ENCODE data around the gene DNAH17. TPM values are rescaled to one million over a fixed set of nuclear protein-coding genes. Genes with fewer than 3 reads are reported as not detected.

The DNAH17 gene
- total RNA-seq, 1 donor from 2014 or later = 0.25 TPM

- DNase-seq (ENCODE audit: low read depth) = no peak
- H3K4me3 ChIP-seq (ENCODE audit: low read depth, low read length) = no peak overlapping the region
- H3K27me3 ChIP-seq (ENCODE audit: control insufficient read depth, insufficient read depth, low read length) = peaks cover 17% of the 10 kb centered on the region
- no peaks in the 10 kb centered on the region for H3K36me3 ChIP-seq (ENCODE audit: control insufficient read depth, insufficient read depth, low read length)
- TF ChIP-seq, protein P1, sequence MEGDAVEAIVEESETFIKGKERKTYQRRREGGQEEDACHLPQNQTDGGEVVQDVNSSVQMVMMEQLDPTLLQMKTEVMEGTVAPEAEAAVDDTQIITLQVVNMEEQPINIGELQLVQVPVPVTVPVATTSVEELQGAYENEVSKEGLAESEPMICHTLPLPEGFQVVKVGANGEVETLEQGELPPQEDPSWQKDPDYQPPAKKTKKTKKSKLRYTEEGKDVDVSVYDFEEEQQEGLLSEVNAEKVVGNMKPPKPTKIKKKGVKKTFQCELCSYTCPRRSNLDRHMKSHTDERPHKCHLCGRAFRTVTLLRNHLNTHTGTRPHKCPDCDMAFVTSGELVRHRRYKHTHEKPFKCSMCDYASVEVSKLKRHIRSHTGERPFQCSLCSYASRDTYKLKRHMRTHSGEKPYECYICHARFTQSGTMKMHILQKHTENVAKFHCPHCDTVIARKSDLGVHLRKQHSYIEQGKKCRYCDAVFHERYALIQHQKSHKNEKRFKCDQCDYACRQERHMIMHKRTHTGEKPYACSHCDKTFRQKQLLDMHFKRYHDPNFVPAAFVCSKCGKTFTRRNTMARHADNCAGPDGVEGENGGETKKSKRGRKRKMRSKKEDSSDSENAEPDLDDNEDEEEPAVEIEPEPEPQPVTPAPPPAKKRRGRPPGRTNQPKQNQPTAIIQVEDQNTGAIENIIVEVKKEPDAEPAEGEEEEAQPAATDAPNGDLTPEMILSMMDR (IDR thresholded peaks at IDR 0.05; ENCODE audit: insufficient read depth, low read length, poor library complexity, severe bottlenecking) = no peak
Observed at GRCh38 chr17:78473951-78474613, 103.1 kb downstream of the DNAH17 start.

GRCh38 chr17:78472035-78472905, 104.9 kb downstream of the DNAH17 start:
- DNase-seq (ENCODE audit: low read depth) = no peak
- TF ChIP-seq, protein P1 (IDR thresholded peaks at IDR 0.05; ENCODE audit: insufficient read depth, low read length, poor library complexity, severe bottlenecking) = no peak
- Histone ChIP-seq H3K36me3 (ENCODE audit: control insufficient read depth, insufficient read depth, low read length) (no peaks in the 10 kb centered on the region), H3K4me3 (ENCODE audit: low read depth, low read length) (no peak overlapping the region), H3K27me3 (ENCODE audit: control insufficient read depth, insufficient read depth, low read length) (peaks cover 17% of the 10 kb centered on the region)

DNA sequence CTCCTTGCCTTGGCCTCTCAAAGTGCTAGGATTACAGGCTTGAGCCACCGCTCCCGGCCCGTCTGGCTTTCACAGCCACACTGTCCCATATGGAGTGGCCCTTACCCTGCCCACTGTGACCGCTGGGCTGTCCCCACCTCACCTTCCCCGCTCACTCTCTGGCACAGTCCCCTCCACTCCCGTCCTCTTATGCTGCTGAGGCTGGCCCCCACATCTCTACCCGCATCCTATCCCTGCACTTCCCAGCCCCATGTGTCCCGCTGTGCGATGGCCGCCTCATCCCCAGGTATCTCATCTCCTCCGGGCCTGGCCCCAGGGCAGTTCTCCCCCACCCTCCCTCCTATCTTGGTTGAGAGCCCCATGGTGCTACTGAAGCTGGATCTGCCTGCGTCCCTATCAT, 105.6 kb downstream of the DNAH17 start:
- TF ChIP-seq, protein P1 (IDR thresholded peaks at IDR 0.05; ENCODE audit: insufficient read depth, low read length, poor library complexity, severe bottlenecking) = no peak
- Histone ChIP-seq H3K4me3 (ENCODE audit: low read depth, low read length) (no peak overlapping the region), H3K27me3 (ENCODE audit: control insufficient read depth, insufficient read depth, low read length) (peaks cover 17% of the 10 kb centered on the region), H3K36me3 (ENCODE audit: control insufficient read depth, insufficient read depth, low read length) (no peaks in the 10 kb centered on the region)
- no peak for DNase-seq (ENCODE audit: low read depth)

DNA sequence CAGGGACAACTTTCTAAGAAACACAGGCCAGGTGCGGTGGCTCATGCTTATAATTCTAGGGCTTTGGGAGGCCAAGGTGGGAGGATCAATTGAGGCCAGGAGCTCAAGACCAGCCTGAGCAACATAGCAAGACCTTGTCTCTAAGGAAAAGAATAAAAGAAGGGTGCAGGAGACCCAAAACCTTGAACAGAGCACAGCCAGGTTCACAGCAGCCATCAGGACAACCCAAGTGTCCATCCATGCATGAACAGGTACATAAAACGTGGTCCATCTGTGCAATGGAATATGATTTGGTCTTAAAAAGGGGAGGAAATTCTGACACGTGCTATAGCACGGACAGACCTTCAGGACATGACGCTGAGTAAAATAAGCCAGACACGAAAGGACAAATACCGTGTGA, 107.8 kb downstream of the DNAH17 start:
- no peak for DNase-seq (ENCODE audit: low read depth)
- TF ChIP-seq, protein P1 (IDR thresholded peaks at IDR 0.05; ENCODE audit: insufficient read depth, low read length, poor library complexity, severe bottlenecking) = no peak
- H3K4me3 ChIP-seq (ENCODE audit: low read depth, low read length) = no peak overlapping the region

DNA sequence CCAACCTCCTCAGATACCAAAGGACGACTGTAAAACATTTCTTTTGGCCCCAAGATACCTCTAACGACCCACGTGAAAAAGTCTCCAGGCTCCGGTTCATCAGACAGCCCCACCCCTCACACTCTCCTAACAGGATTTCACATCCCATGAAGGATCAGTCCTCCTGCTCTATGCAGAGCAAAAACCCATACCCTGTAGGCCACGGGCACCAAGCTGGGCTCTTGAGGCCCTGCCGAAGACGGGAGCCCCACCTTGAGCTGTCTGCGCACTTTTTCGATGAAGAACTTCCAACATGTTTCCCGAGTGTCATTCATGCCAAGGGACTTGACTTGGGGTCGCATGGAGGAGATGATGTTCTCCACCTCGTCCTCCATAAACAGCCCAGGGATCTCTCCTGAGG, 108.8 kb downstream of the DNAH17 start:
- no peak for DNase-seq (ENCODE audit: low read depth)
- H3K27me3 ChIP-seq (ENCODE audit: control insufficient read depth, insufficient read depth, low read length) = peaks cover 2% of the 10 kb centered on the region
- TF ChIP-seq, protein P1 (IDR thresholded peaks at IDR 0.05; ENCODE audit: insufficient read depth, low read length, poor library complexity, severe bottlenecking) = no peak
- no peaks in the 10 kb centered on the region for H3K36me3 ChIP-seq (ENCODE audit: control insufficient read depth, insufficient read depth, low read length)
- no peak overlapping the region for H3K4me3 ChIP-seq (ENCODE audit: low read depth, low read length)

More for the DNA sequence above, 107.8 kb downstream of the DNAH17 start:
- Histone ChIP-seq H3K36me3 (ENCODE audit: control insufficient read depth, insufficient read depth, low read length) (no peaks in the 10 kb centered on the region), H3K27me3 (ENCODE audit: control insufficient read depth, insufficient read depth, low read length) (peaks cover 5% of the 10 kb centered on the region)
